ENCODE results near the gene GTF3C6.
"Not testable (repeated sequence)": the region's sequence is repeated elsewhere in the genome, so short reads cannot be mapped to it uniquely, and the experiment has no call there.

Gene GTF3C6

GRCh38 chr6:110958329-110959192 lies at the start of gene GTF3C6:
Gene GTF3C6, plus strand, starts transcription at chr6:110958706. Its CDS starts 64 bp downstream, at chr6:110958770.
- peak; percentile 93 to 94 for DNase-seq

- DNase-seq = no peak
Measured at GRCh38 chr6:110930781-110931180, 27.7 kb upstream of the GTF3C6 start.

GRCh38 chr6:110933912-110934311 lies 24.6 kb upstream of the GTF3C6 start:
- DNase-seq = peak; percentile 35 to 66

GRCh38 chr6:110934381-110934898 lies 24.1 kb upstream of the GTF3C6 start:
- DNase-seq = peak in 1 of 2 donors; percentile 17

GRCh38 chr6:110935171-110935570 lies 23.3 kb upstream of the GTF3C6 start:
- no peak for DNase-seq

GRCh38 chr6:110938171-110938570 lies 20.3 kb upstream of the GTF3C6 start:
- DNase-seq = peak; percentile 63 to 91

GRCh38 chr6:110939429-110940200 lies 18.9 kb upstream of the GTF3C6 start:
- no peak for DNase-seq

GRCh38 chr6:110944681-110945151 lies 13.8 kb upstream of the GTF3C6 start:
- peak; percentile 81 to 97 for DNase-seq

- no peak for DNase-seq
Measured at GRCh38 chr6:110946498-110946897, 12.0 kb upstream of the GTF3C6 start.

- DNase-seq = peak in 1 of 2 donors; percentile 64
Measured at GRCh38 chr6:110949679-110950285, 8.7 kb upstream of the GTF3C6 start.

- no peak for DNase-seq
Measured at GRCh38 chr6:110950440-110950839, 8.1 kb upstream of the GTF3C6 start.

GRCh38 chr6:110951008-110951407 lies 7.5 kb upstream of the GTF3C6 start:
- DNase-seq = no peak

- DNase-seq = no peak
Measured at GRCh38 chr6:110951986-110952794, 6.3 kb upstream of the GTF3C6 start.

GRCh38 chr6:110953633-110954303 lies 4.7 kb upstream of the GTF3C6 start:
- DNase-seq = no peak

- DNase-seq = peak in 1 of 2 donors; percentile 8
Measured at GRCh38 chr6:110960014-110960390, 1.5 kb downstream of the GTF3C6 start.

GRCh38 chr6:110962636-110963035 lies 4.1 kb downstream of the GTF3C6 start:
- DNase-seq = not testable (repeated sequence)

GRCh38 chr6:110965629-110966229 lies 7.2 kb downstream of the GTF3C6 start:
- DNase-seq = no peak

GRCh38 chr6:110968661-110969060 lies 10.2 kb downstream of the GTF3C6 start:
- not testable (repeated sequence) for DNase-seq

- no peak for DNase-seq
Measured at GRCh38 chr6:110971468-110971867, 13.0 kb downstream of the GTF3C6 start.

- no peak for DNase-seq
Measured at GRCh38 chr6:110976575-110976974, 18.1 kb downstream of the GTF3C6 start.

GRCh38 chr6:110979565-110980101 lies 21.1 kb downstream of the GTF3C6 start:
- DNase-seq = no peak
